Naive thymus-derived CD4-positive, alpha-beta T cell (primary cell): ENCODE data around the gene RBFOX2. TPM values are rescaled to one million over a fixed set of nuclear protein-coding genes. Genes with fewer than 3 reads are reported as not detected.

Source experiments
- ATAC-seq: fragments of 150-1000 bp; cut with Tn5 transposase; 2 replicates; pipeline ENCODE4 v1.10.0; 2021; ENCODE audit warnings: mild to moderate bottlenecking, moderate library complexity
- CTCF ChIA-PET: fragments of 350-600 bp; sonication (Branson Sonifier 250); formaldehyde crosslinking; loops from one replicate; lab custom pipeline; 2021; ENCODE audit warnings: antibody characterized with exemption; lab: Charles Lee
- POLR2A ChIA-PET: fragments of 350-600 bp; sonication (Branson Sonifier 250); formaldehyde crosslinking; loops from one replicate; lab custom pipeline; 2021; ENCODE audit warnings: antibody characterized with exemption, inconsistent platforms; lab: Charles Lee
- DNase-seq, 9 donors: peaks; one replicate each; pipeline versions ENCODE4 v3.0.0 to v3.0.0-alpha.2; 2020 to 2022; ENCODE audit warnings: mixed read lengths in 1 of 9
- H3K27ac ChIP-seq: one replicate; pipeline ENCODE4 v1.7.0; 2013; ENCODE audit warnings: mild to moderate bottlenecking, low read depth, low read length, moderate library complexity
- H3K27me3 ChIP-seq, 2 donors: one replicate each; pipeline ENCODE4 v1.7.0; 2013; ENCODE audit warnings: low read length in 2 of 2, mild to moderate bottlenecking in 2 of 2, moderate library complexity in 2 of 2; ENCODE audit not compliant: control insufficient read depth in 2 of 2, insufficient read depth in 2 of 2
- H3K36me3 ChIP-seq, 3 experiments: 1 replicate in 2 of 3; 2 replicates in 1 of 3; pipeline ENCODE4 v1.7.0; 2013; ENCODE audit warnings: low read length in 3 of 3, mild to moderate bottlenecking in 3 of 3, moderate library complexity in 1 of 3; ENCODE audit not compliant: insufficient read depth in 3 of 3, control insufficient read depth in 2 of 3
- H3K4me1 ChIP-seq, 2 donors: one replicate each; pipeline ENCODE4 v1.7.0; 2013; ENCODE audit warnings: low read length in 2 of 2, mild to moderate bottlenecking in 2 of 2, moderate library complexity in 1 of 2; ENCODE audit not compliant: control insufficient read depth in 2 of 2, insufficient read depth in 2 of 2
- H3K4me3 ChIP-seq: 2 replicates; pipeline ENCODE4 v1.7.0; 2013; ENCODE audit warnings: mild to moderate bottlenecking, low read length
- H3K9me3 ChIP-seq, 3 experiments: 1 replicate in 2 of 3; 2 replicates in 1 of 3; pipeline ENCODE4 v1.7.0; 2013; ENCODE audit warnings: low read length in 3 of 3; ENCODE audit not compliant: control insufficient read depth in 2 of 3
- H3K27ac Mint-ChIP-seq, 9 donors: one replicate each; pipeline ENCODE4 v1.8.0; 2020 to 2022; ENCODE audit warnings: mixed read lengths in 9 of 9, mild to moderate bottlenecking in 8 of 9, moderate library complexity in 5 of 9, inconsistent platforms in 2 of 9
- H3K27me3 Mint-ChIP-seq, 5 donors: one replicate each; pipeline ENCODE4 v1.8.0; 2021 to 2022; ENCODE audit warnings: mixed read lengths in 5 of 5, mild to moderate bottlenecking in 1 of 5
- H3K36me3 Mint-ChIP-seq, 5 donors: one replicate each; pipeline ENCODE4 v1.8.0; 2020 to 2022; ENCODE audit warnings: mixed read lengths in 5 of 5, mild to moderate bottlenecking in 3 of 5, inconsistent platforms in 1 of 5
- H3K4me1 Mint-ChIP-seq, 7 donors: one replicate each; pipeline ENCODE4 v1.8.0; 2020 to 2022; ENCODE audit warnings: mixed read lengths in 7 of 7, mild to moderate bottlenecking in 3 of 7, inconsistent platforms in 1 of 7
- H3K4me3 Mint-ChIP-seq, 10 donors: one replicate each; pipeline ENCODE4 v1.8.0; 2020 to 2022; ENCODE audit warnings: mild to moderate bottlenecking in 10 of 10, mixed read lengths in 10 of 10, moderate library complexity in 6 of 10, inconsistent platforms in 2 of 10
- H3K9me3 Mint-ChIP-seq, 11 donors: one replicate each; pipeline ENCODE4 v1.8.0; 2020 to 2022; ENCODE audit warnings: mixed read lengths in 11 of 11, mild to moderate bottlenecking in 4 of 11, inconsistent platforms in 1 of 11, moderate library complexity in 1 of 11
- intact Hi-C, 2 donors: fragments of 100-400 bp; cut with micrococcal nuclease; formaldehyde crosslinking; loops; one replicate each; pipeline ENCODE4 v1.15.1; 2023
- polyA plus RNA-seq, 2 donors: library from polyadenylated mRNA; unstranded; fragments of 300-500 nt; fragmentation: Illumina TruSeq; gene quantifications; one replicate each; pipeline ENCODE4 v1.2.3, GENCODE V29; 2021
- total RNA-seq, 6 experiments: library from RNA in 5 of 6; stranded (reverse) in 5 of 6; gene quantifications; 1 replicate in 5 of 6; 2 replicates in 1 of 6; pipeline ENCODE4 v1.2.3 and lab custom pipeline; 2021 to 2026

RBFOX2 gene
- total and polyA plus RNA-seq, 7 experiments from 2014 or later: 0.39 to 1.7 (median 1.1) TPM

DNA sequence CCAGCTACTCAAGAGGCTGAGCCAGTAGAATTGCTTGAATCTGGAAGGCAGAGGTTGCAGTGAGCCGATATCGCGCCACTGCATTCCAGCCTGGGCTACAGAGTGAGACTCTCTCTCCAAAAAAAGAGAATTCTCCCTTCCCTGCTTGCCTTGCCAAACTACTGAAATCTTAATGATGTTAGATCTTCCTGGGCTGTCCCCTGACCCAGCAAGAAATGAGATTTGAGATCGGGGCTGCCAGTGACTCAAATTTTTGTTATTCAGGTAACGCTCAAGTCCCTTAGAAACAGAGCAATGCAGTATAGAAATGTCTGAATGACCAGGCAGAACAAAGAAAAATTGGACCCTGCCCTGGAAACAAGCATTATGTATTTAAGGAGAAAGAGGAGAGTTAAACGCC, 4.0 kb upstream of the RBFOX2 start:
- H3K27me3 Mint-ChIP-seq: peaks cover 1 to 55% (median 12%) of the 10 kb centered on the region in 5 donors
- no peak overlapping the region for H3K27ac Mint-ChIP-seq
- intact Hi-C loops: no loop called here
- peaks cover 11 to 14% (median 12%) of the 10 kb centered on the region in 7 donors for H3K4me1 Mint-ChIP-seq
- H3K27ac ChIP-seq: no peak overlapping the region
- no peak overlapping the region for H3K4me3 Mint-ChIP-seq
- H3K9me3 ChIP-seq: no peaks in the 10 kb centered on the region
- ATAC-seq (no peak), DNase-seq (no peak)
- H3K27me3 ChIP-seq: no peaks in the 10 kb centered on the region
- POLR2A ChIA-PET: no interaction called here
- H3K4me1 ChIP-seq: peaks cover 8 to 12% of the 10 kb centered on the region in 2 donors
- CTCF ChIA-PET: no interaction called here
- no peak overlapping the region for H3K4me3 ChIP-seq
- peaks cover 0 to 1% (median 0%) of the 10 kb centered on the region in 5 donors for H3K36me3 Mint-ChIP-seq
- H3K36me3 ChIP-seq: no peaks in the 10 kb centered on the region
- no peaks in the 10 kb centered on the region for H3K9me3 Mint-ChIP-seq

DNA sequence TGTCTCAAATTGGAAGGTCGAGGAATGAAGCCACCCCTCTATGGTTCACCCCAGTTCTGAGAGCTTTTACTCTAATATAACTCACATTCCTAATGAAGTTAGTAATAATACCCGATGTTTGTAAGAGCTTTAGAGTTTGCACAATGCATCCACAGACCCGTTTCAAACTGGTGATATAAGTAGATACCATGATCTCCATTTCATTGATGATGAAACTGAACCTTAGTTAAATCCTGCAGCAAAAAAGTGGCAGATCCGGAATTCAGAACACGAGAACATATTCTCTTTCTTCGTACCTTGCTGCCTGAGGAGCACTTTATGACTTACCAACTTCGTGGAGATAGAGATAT, 757 bp upstream of the RBFOX2 start:
- Mint-ChIP-seq H3K4me1 (peaks cover 15 to 25% (median 23%) of the 10 kb centered on the region in 7 donors), H3K9me3 (no peaks in the 10 kb centered on the region), H3K27me3 (peaks cover 0 to 52% (median 4%) of the 10 kb centered on the region in 5 donors), H3K4me3 (peak overlapping the region; percentile 85 to 93 (median 90)), H3K27ac (peak overlapping the region in 5 of 9 donors; percentile 57 to 86 (median 73)), H3K36me3 (no peaks in the 10 kb centered on the region)
- POLR2A ChIA-PET: no interaction called here
- CTCF ChIA-PET: interaction anchor here (2.1 kb wide), 1 partner anchor 37 kb away, joined by 9 read pairs; no protein-coding TSS in a partner anchor
- intact Hi-C loops: loop anchor here (1.0 to 2.0 kb wide), 2 partner anchors 37 to 95 kb away; no protein-coding TSS in a partner anchor
- H3K27me3 ChIP-seq: no peaks in the 10 kb centered on the region
- ATAC-seq: no peak
- no peaks in the 10 kb centered on the region for H3K36me3 ChIP-seq
- H3K4me3 ChIP-seq: peak overlapping the region; percentile 61
- H3K27ac ChIP-seq: peak overlapping the region; percentile 51
- H3K4me1 ChIP-seq: peaks cover 8 to 13% of the 10 kb centered on the region in 2 donors
- DNase-seq: peak in 1 of 9 donors; percentile 3
- H3K9me3 ChIP-seq: no peaks in the 10 kb centered on the region

DNA sequence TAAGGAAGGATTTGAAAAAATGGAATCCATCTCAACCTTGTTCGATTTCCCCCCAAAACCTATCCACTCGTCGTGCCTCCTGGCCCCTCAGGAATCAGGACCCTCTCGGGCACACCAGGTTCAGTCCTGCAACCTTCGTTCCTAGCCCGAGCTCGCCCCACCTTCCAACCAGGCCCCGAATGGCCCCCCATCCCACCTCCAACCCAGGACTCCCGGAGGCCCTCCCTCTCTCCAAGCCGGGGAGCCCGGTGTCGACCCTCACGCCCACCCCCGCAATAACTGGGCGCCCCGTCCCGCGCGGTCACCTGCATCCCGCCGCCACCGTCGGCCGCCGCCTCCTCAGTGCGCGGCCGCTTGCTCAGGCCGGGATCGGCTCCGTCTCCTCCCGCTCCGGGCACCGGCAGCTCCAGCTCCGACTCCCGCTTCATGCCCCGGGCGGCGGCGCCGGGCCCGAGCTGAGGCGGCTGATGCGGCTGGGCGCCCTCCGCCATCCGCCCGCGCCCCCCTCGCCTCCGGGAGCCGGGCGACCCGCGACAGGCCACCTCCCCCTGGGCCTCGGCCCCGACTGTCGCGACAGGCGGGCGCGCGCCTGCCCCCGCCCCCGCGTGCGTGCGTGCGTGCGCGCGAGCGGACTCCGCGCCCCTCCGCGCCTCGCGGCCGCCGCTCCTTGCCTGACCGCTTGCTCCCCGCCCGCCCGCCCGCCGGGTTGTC, 534 bp downstream of the RBFOX2 start:
- H3K36me3 Mint-ChIP-seq: no peaks in the 10 kb centered on the region
- peaks cover 0 to 54% (median 4%) of the 10 kb centered on the region in 5 donors for H3K27me3 Mint-ChIP-seq
- intact Hi-C loops: loop anchor here in 1 of 2 donors (2.0 kb wide), 1 partner anchor 97 kb away; no protein-coding TSS in a partner anchor
- no peaks in the 10 kb centered on the region for H3K9me3 Mint-ChIP-seq
- Histone ChIP-seq H3K9me3 (no peaks in the 10 kb centered on the region), H3K4me1 (peaks cover 8 to 13% of the 10 kb centered on the region in 2 donors), H3K27ac (peak overlapping the region; percentile 42), H3K36me3 (no peaks in the 10 kb centered on the region), H3K27me3 (no peaks in the 10 kb centered on the region), H3K4me3 (peak overlapping the region; percentile 44)
- DNase-seq (peak in 5 of 9 donors; percentile 1 to 21 (median 5)), ATAC-seq (peak; percentile 57)
- H3K4me3 Mint-ChIP-seq: peak overlapping the region; percentile 77 to 96 (median 88)
- peak overlapping the region in 7 of 9 donors; percentile 61 to 86 (median 73) for H3K27ac Mint-ChIP-seq
- ChIA-PET CTCF (interaction anchor here (2.1 kb wide), 1 partner anchor 38 kb away, joined by 9 read pairs; no protein-coding TSS in a partner anchor), POLR2A (no interaction called here)
- peaks cover 15 to 30% (median 25%) of the 10 kb centered on the region in 7 donors for H3K4me1 Mint-ChIP-seq

GRCh38 chr22:36027579-36027934, 1.1 kb downstream of the RBFOX2 start:
- Mint-ChIP-seq H3K4me1 (peaks cover 15 to 31% (median 25%) of the 10 kb centered on the region in 7 donors), H3K36me3 (no peaks in the 10 kb centered on the region), H3K9me3 (no peaks in the 10 kb centered on the region), H3K27ac (peak overlapping the region in 8 of 9 donors; percentile 40 to 86 (median 70)), H3K27me3 (peaks cover 0 to 51% (median 0%) of the 10 kb centered on the region in 5 donors), H3K4me3 (peak overlapping the region; percentile 76 to 96 (median 86))
- H3K4me3 ChIP-seq: peak overlapping the region; percentile 44
- H3K9me3 ChIP-seq: no peaks in the 10 kb centered on the region
- H3K27me3 ChIP-seq: no peaks in the 10 kb centered on the region
- POLR2A ChIA-PET: interaction anchor here (1.0 kb wide), 1 partner anchor 10 kb away, joined by 3 read pairs; no protein-coding TSS in a partner anchor
- H3K4me1 ChIP-seq: peaks cover 8 to 13% of the 10 kb centered on the region in 2 donors
- peak overlapping the region; percentile 42 for H3K27ac ChIP-seq
- CTCF ChIA-PET: no interaction called here
- intact Hi-C loops: no loop called here
- peak in 5 of 9 donors; percentile 13 to 34 (median 17) for DNase-seq
- peak; percentile 36 for ATAC-seq
- no peaks in the 10 kb centered on the region for H3K36me3 ChIP-seq

DNA sequence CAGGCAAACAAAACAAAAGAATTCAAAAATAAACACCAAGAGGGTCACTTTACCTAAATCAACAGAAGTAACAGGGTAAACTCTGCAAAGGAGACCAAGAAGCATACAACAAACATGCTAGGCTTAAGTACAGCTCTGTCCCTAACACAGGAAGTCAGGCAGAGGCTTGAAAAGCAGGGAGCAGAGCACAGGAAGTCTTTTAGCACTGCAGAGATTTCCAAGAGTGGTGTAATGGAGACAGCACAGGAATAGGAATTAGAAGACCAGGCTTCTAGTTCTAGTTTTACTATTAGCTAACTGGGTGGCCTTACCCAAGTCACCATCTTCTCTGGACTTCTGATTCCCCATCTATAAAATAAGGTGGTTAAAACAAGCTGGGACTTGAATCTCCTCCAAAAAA, 1.9 kb downstream of the RBFOX2 start:
- DNase-seq (no peak), ATAC-seq (no peak)
- Mint-ChIP-seq H3K27ac (peak overlapping the region in 3 of 9 donors; percentile 9 to 25 (median 10)), H3K4me3 (peak overlapping the region in 8 of 10 donors; percentile 1 to 96 (median 89)), H3K9me3 (no peaks in the 10 kb centered on the region), H3K36me3 (no peaks in the 10 kb centered on the region), H3K27me3 (peaks cover 0 to 47% (median 0%) of the 10 kb centered on the region in 5 donors), H3K4me1 (peaks cover 15 to 39% (median 29%) of the 10 kb centered on the region in 7 donors)
- no peaks in the 10 kb centered on the region for H3K36me3 ChIP-seq
- H3K4me1 ChIP-seq: peaks cover 8 to 13% of the 10 kb centered on the region in 2 donors
- no peak overlapping the region for H3K4me3 ChIP-seq
- ChIA-PET CTCF (interaction anchor here (0.6 kb wide), 2 partner anchors 12 to 1423 kb away, joined by 4 read pairs; no protein-coding TSS in a partner anchor), POLR2A (interaction anchor here (1.0 kb wide), 1 partner anchor 9 kb away, joined by 3 read pairs; no protein-coding TSS in a partner anchor)
- no peaks in the 10 kb centered on the region for H3K9me3 ChIP-seq
- no peaks in the 10 kb centered on the region for H3K27me3 ChIP-seq
- intact Hi-C loops: no loop called here
- H3K27ac ChIP-seq: no peak overlapping the region

DNA sequence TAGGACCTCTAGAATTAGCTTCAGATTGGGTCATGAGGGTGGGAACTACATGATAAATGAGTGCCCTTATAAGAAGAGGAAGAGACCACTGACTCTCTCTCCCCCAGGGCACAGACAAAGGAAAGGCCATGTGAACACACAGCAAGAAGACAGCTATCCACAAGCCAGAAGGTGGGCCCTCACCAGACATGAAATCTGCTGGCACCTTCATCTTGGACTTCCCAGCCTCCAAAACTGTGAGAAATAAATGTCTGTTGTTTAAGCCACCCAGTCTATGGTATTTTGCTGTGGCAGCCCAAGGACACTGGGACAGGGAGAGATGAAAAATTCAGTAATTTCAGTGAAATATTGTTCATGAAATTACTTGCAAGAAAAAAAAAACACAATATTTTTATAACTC, 5.9 kb downstream of the RBFOX2 start:
- intact Hi-C loops: no loop called here

More for the DNA sequence above, 5.9 kb downstream of the RBFOX2 start:
- no peak overlapping the region for H3K4me3 Mint-ChIP-seq
- ATAC-seq: no peak
- H3K4me1 ChIP-seq: peaks cover 0 to 2% of the 10 kb centered on the region in 2 donors
- ChIA-PET CTCF (interaction anchor here (2.4 kb wide), 1 partner anchor 43 kb away, joined by 7 read pairs; no protein-coding TSS in a partner anchor), POLR2A (no interaction called here)
- H3K36me3 ChIP-seq: no peaks in the 10 kb centered on the region
- H3K27ac ChIP-seq: peak overlapping the region; percentile 24
- H3K9me3 Mint-ChIP-seq: no peaks in the 10 kb centered on the region
- DNase-seq: no peak
- H3K27me3 Mint-ChIP-seq: peaks cover 0 to 29% (median 3%) of the 10 kb centered on the region in 5 donors
- H3K36me3 Mint-ChIP-seq: no peaks in the 10 kb centered on the region
- H3K4me1 Mint-ChIP-seq: peaks cover 6 to 30% (median 24%) of the 10 kb centered on the region in 7 donors
- no peaks in the 10 kb centered on the region for H3K9me3 ChIP-seq
- H3K27me3 ChIP-seq: no peaks in the 10 kb centered on the region
- peak overlapping the region in 7 of 9 donors; percentile 13 to 71 (median 57) for H3K27ac Mint-ChIP-seq
- H3K4me3 ChIP-seq: no peak overlapping the region
